ENCODE data around the gene PRPF38A.

DNA sequence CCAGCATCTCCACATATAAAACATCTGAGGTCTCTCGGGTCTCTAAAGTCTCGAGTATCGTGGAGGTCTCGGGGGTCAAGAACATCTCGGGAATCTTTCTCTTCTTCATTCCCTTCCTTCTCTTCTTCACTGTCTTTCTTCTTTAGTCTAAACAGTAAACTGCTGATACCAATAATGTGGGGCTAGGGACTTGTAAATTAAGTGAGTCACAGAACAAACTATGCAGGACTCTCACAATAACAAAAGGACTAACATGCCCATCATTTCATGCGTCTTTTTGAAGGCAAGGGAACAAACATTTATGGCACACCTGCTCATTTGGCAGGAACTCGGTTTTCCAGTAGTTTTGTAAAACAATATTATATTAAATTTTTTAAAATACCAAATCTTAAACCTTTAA, 32.4 kb downstream of the PRPF38A start:
- TF ChIP-seq, protein P1, sequence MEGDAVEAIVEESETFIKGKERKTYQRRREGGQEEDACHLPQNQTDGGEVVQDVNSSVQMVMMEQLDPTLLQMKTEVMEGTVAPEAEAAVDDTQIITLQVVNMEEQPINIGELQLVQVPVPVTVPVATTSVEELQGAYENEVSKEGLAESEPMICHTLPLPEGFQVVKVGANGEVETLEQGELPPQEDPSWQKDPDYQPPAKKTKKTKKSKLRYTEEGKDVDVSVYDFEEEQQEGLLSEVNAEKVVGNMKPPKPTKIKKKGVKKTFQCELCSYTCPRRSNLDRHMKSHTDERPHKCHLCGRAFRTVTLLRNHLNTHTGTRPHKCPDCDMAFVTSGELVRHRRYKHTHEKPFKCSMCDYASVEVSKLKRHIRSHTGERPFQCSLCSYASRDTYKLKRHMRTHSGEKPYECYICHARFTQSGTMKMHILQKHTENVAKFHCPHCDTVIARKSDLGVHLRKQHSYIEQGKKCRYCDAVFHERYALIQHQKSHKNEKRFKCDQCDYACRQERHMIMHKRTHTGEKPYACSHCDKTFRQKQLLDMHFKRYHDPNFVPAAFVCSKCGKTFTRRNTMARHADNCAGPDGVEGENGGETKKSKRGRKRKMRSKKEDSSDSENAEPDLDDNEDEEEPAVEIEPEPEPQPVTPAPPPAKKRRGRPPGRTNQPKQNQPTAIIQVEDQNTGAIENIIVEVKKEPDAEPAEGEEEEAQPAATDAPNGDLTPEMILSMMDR (conservative IDR thresholded peaks at IDR 0.05; ENCODE audit: low read depth, low read length): no peak
- no peak for TF ChIP-seq EZH2 (IDR thresholded peaks at IDR 0.05; ENCODE audit: low read length, unreplicated experiment)
